GM12864 (cell line): ENCODE measurements around the gene CLP1.

Source experiments
- DNase-seq: peaks from one replicate; pipeline ENCODE4 v3.0.0-alpha.2; 2011; ENCODE audit warnings: low read depth
- H3K4me3 ChIP-seq: 2 replicates; pipeline ENCODE4 v1.5.1; 2011; ENCODE audit warnings: mild to moderate bottlenecking, low read depth, low read length, control low read depth
- TF ChIP-seq, protein P1 (sequence below): IDR thresholded peaks from 2 replicates; pipeline ENCODE4 v1.5.1; 2011; ENCODE audit warnings: low read depth, mild to moderate bottlenecking, moderate library complexity, low read length, control low read depth, inconsistent platforms; ENCODE audit errors: missing control alignments

Gene CLP1

DNA sequence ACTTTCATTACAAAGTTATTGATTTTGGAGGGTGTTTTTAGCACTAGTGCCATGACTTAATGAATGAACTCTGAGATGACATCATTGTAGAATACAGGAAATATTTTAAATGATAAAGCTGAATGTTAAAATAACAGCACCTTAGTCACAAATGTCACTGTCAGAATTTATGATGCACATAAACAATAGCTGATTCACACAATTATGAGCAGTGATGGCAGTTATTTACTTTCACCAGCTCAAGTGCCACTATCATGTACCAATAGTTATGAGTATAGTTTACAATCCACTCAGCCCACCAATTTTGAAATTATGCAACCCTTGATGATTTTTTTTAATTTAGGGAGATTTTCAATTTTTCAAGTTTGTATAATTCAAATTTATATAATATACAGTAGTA is 37.1 kb upstream of the CLP1 start:
- TF ChIP-seq, protein P1, sequence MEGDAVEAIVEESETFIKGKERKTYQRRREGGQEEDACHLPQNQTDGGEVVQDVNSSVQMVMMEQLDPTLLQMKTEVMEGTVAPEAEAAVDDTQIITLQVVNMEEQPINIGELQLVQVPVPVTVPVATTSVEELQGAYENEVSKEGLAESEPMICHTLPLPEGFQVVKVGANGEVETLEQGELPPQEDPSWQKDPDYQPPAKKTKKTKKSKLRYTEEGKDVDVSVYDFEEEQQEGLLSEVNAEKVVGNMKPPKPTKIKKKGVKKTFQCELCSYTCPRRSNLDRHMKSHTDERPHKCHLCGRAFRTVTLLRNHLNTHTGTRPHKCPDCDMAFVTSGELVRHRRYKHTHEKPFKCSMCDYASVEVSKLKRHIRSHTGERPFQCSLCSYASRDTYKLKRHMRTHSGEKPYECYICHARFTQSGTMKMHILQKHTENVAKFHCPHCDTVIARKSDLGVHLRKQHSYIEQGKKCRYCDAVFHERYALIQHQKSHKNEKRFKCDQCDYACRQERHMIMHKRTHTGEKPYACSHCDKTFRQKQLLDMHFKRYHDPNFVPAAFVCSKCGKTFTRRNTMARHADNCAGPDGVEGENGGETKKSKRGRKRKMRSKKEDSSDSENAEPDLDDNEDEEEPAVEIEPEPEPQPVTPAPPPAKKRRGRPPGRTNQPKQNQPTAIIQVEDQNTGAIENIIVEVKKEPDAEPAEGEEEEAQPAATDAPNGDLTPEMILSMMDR = no peak
- no peak overlapping the region for H3K4me3 ChIP-seq
- DNase-seq = no peak

DNA sequence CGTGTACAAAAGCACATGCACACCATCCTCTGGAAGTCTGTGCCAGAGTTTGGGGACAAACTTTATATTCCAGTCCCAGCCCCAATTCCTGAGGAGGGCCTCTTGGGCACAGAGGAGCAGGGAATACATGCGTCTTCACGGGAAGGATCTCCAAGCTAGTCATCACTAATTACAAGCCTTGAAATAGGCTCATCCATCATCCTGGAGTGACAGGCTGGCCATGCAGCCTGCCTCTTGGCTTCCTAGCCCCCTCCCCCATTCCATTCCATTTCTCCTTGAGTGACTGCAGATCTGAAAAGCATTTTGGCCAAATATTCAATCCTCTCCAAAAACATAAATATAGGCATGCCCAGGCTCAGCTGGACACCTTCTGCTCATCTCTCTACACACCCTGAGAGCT is 35.3 kb upstream of the CLP1 start:
- no peak for DNase-seq

DNA sequence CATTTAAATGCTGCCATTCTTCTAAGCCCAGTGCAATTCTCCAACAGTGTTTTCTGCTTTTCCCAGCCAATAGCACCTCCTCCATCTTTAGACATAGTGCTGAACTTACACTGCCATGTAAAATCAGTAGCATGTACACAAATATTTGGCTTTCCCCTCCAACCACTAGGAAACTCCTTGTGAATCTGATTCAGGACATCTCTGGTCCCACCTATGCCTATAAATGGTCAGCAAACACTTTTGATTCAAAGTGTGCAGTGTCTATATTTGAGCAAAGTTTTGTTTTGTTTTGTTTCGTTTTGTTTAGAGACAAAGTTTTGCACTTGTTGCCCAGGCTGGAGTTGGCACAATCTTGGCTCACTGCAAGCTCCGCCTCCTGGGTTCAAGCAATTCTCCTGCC is 32.7 kb upstream of the CLP1 start:
- TF ChIP-seq, protein P1 = no peak
- no peak for DNase-seq
- no peak overlapping the region for H3K4me3 ChIP-seq

More for the DNA sequence above, 35.3 kb upstream of the CLP1 start:
- H3K4me3 ChIP-seq = no peak overlapping the region
- TF ChIP-seq, protein P1 = no peak

DNA sequence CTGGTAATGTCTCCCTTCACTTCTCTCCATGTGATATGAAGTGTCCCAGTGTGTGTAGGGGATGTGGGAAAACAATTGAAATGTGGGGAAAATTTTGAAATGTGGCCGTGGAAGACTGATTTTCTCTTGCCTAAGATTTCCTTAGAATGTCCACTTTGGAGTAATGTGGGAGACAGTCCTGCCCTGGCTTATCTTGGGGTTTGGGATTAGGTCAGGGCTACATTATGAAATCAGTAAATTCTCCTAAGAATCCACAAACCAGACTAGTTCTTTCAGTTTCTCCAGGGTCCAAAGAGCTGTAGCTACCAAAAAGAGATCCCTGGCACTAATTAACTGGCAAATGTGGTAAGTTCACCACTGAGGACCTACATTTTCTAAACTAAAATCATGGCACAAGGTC is 30.7 kb upstream of the CLP1 start:
- H3K4me3 ChIP-seq = no peak overlapping the region
- no peak for DNase-seq
- TF ChIP-seq, protein P1 = no peak

DNA sequence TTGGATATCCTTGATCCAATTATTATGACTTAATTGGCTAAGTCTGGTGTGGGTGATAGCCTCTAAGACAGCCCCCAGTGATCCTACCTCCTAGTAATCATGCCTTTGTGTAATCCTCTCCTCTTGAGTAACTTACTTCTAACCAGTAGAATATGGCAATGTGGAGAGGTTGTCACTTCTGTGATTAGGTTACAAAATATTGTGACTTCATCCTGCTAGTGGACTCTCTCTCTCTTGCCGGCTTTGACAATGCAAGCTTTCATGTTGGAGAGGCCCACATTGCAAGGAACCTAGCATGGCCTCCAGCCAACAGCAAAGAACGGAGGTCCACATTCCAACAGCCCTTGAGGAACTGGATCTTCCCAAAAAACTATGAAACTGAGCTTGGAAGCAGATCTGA is 27.4 kb upstream of the CLP1 start:
- TF ChIP-seq, protein P1 = no peak
- DNase-seq = no peak
- no peak overlapping the region for H3K4me3 ChIP-seq

DNA sequence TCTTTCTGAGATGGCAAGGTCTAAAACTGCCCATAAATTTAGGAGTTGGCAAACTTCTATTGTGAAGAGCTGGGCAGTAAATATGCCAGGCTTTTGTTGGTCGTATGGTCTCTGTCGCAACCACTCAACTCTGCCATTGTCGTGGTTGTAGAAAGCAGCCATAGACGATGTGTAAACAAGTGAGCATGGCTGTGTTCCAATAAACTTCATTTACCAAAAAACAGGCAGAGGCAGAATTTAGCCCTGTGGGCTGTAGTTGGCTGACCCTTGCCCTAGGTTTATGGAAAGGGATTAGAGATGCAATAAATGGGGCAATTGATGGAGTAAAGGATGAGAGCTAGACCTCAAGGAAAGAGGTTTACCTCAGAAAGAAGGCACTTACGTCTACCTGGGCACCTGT is 25.4 kb upstream of the CLP1 start:
- no peak overlapping the region for H3K4me3 ChIP-seq
- TF ChIP-seq, protein P1 = no peak
- no peak for DNase-seq

DNA sequence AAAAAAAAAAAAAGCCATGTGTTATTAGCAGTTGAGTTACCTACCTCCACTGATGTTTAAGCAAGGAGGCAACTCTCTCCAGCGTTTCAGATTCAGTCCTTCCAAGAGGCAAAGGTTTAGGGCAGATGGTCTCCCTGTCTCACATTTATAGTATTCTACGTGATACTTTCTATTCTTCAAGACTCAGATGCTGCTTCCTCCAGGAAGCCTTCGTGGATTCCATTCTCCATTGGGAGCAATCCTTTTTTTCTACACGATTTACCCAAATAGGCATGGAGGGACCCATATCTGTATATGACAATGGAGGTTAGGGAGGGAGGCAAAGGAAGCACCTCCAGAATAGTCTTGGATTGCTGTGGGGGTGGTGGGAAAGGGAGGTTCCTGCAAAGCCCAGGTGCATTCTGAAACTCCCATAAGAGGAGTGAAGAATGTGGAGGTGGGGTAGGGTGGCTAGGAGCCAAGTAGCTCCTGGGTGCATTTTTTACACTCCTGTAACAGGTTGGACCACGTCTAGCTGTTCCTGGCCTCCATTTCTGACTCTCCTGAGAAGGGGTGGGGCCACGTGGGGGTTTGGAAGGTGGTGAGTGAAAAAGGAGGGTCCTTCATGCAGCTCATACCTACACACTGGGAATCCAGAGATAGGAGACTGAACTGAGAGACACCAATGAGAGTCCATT is 24.0 kb upstream of the CLP1 start:
- no peak for DNase-seq
- TF ChIP-seq, protein P1 = no peak
- H3K4me3 ChIP-seq = no peak overlapping the region
